AG08396 (cell line): ENCODE results near the gene BMP8B.

ENCODE experiments used
- DNase-seq: peaks from one replicate; pipeline ENCODE4 v3.0.0; 2012; ENCODE audit warnings: low spot score, mixed read lengths

BMP8B gene

DNA sequence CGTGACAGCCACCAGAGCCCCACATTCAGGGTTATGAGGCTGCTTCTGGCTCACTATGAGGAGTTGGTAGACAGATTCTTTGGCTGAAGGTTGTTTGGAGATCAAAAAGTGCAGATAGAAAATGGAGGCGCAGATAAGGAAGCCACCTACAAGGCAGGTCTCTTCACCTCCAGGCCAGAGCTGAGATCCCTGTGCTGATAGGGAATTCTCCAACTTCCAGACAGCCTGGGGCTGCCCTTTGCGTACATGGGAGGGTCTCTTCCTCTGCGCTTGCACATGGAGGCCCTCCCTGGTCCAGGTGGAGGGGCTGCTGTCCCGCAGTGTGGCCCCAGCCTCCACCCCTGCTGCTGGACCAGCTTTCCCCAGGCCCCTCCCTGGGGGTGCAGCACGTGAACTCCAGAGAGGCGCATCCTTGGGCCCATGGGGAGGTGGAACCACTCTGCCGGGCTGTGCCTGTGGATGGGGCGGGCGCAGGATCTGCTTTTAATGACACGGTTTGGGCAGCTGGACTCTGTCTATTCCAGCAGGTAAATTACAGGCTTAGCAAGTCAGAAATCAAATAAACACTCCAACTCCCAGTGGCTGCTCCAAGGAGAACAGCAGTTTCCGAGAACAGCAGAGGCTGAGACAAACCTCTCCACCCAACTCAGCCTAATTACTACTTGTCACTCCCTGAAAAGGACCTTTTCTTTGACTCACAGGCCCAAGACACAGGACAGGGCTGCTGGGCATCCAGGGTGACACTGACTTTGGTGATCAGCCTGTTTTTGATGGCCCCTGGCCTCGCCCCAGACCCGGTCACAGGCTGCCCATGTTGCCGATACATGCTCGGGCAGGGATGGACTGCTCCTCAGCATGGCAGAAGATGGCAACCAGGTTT lies 29.9 kb downstream of the BMP8B start:
- no peak for DNase-seq

DNA sequence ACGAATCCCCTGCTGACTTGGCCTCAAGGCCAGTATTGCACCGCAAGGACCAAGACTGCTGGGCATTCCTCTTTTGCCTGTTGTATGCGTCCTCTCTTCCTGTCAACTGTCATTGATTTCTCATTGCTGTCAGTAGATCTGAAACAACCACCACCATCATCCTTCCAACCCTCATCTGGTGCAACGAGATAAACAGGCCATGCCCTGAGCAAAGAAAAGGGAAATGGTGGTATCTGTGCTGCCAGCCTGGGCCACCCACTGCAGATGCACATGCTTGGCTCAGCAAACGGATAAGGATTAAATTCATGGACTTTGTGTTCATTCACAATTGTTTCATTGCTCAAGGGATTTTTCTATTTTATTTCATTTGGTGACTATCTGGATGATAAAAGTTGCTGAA lies 31.2 kb downstream of the BMP8B start:
- DNase-seq, result no peak

DNA sequence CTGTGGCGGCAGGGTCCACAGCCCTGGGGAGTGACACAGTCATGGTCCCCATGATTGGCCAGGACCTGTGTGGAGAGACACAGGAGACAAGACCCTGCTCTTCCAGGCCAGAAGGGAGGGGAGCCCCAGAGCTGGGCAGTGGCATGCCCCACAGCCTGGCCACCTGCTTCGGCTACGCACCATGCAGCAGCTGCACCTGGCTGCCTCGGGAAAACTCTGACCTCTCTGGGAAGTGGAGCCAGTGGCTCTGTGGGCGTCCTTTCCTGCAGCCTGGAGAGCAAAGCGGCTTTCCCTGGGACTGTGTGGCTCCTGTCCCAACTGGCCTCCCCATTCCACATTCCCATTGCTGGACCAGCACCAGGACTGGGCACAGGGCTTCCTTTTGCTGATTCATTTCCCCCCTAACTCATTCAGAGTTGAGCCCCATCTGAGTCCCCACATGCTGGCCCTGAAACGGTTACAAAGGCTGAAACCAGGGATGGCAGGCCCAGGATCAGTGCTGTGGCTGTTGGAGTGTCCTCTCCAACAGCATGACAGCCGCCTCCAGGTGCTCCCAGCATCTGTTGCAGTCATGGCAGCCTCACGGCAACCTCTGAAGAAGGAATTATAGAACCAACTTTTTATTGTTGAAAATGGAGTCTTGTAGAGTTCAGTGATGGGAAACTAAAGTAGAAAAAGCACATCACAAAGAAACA lies 32.6 kb downstream of the BMP8B start:
- no peak for DNase-seq

DNA sequence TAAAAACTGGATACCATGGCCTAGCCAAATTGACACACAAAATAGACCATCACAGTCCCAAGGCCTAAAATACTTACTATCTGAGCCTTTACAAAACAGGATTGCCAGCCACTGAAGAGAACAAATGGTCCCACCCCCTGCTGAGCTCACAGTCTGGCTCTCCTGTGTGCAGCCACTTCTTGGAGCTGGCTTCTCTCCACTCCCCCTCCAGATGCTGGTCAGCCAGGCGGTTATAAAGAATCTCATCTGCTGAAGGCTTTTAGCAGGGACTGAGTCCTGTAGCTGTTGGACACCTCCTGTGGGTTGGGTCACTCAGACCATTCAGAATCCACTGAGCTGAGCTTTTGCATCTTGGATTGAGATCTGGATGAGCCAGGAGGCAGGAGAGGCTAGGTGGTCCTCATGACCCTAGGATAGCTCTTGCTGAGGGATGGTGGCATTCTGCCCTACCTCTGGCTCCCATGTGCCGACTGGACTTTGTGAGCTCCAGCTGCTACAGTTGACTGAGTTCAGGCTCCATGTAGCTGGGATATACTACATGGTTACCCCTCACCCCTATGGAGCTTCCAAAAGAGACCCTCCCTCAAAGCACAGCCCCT lies 33.7 kb downstream of the BMP8B start:
- DNase-seq, result no peak

GRCh38 chr1:39754026-39754570 lies 34.6 kb downstream of the BMP8B start:
- DNase-seq, result no peak

DNA sequence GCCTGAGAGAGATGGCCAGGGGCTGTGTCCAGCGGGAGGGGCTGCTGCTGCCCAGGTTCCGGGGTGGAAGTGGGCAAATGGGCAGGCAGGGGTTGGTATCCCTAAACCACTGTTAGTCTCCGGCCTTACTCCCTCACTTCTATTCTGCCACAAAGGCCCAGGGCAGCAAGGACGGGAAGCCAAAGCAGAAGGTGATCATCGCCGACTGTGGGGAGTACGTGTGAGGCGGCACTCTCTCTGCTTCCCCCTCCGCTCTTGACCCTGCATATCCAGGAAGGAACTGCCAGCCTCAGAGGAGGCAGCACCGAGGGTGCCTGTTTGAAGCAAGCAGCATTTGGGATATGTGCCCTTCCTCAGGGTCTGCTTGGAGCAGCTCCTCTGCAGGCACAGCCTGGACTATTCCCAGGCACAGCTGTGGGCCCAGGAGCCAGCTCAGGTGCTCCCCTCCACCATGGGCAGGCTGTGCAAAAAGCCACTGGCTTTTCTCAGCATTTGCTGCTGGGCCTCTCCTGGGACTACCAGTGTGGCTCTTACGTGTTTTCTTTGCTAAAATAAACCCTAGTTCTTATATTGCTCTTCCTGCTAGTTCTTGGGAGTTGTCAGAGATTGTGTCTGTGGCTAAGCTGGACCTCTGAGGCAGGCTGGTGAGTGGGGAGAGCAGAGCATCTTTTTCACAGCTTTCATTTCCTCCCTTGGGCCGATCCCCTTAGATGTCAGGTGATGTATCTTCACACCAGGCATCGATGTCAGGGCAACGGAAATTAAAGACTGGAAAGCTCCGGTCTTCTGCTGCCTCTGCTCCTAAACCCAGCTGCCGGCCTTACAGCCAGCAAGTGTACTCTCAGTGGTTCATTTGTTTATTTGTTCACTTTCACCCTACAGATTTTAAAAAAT lies 35.3 kb downstream of the BMP8B start:
- DNase-seq, result no peak

DNA sequence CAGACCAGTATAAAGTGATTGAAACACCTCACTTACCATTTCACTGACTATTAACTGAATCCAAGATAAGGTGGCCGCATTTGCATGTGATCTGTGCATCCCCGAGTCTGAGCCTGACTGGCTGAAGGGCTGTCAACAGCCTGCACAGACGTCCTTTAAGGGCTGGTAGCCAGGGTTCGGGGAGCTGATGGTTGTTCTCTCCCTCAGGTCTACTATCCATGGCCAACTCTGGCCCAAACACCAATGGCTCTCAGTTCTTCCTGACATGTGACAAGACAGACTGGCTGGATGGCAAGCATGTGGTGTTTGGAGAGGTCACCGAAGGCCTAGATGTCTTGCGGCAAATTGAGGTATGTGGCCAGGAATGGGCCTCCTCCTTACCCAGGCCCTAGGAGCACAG lies 36.0 kb downstream of the BMP8B start:
- DNase-seq, result no peak

GRCh38 chr1:39751595-39751994 lies 37.1 kb downstream of the BMP8B start:
- no peak for DNase-seq

GRCh38 chr1:39745016-39745670 lies 43.5 kb downstream of the BMP8B start:
- no peak for DNase-seq

DNA sequence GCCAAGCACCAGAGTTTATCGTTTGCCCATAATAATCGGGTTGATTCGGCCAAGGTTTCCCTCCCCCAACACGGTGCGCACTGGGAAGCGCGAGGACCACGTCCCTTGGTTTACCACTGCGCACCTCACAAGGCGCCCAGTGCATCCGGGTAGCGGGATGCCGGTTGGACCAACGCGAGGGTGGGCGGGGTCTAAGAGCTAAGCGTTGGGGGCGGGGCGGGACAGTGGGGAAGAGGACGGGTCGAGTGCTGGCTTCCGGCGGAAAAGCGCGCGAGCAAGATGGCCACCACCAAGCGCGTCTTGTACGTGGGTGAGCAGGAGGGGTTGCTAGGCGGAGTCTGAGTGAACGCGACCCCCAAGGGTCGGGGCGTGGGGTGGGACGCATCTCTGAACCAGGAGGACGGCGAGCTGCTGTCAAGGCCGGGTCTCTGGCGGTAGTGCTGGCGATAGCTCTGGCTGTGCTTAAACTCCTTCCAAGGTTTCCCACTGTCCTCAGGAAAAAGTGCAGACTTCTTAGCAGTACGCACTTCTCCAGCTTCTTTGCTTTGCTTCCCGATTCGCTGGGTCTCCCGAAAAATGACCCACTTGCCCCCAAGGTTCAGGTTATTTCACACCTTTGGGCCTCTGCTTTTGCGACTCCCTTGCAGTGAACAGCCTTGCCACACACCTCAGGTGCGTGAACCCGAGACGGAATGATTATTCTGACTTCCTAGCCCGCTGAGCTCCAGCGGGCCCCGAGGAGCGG lies 49.9 kb downstream of the BMP8B start, which contains the start of gene PPIE:
PPIE (plus strand) TSS at position 261 of the 745 bp plus-strand sequence; CDS start at position 280, 19 bp downstream.
- DNase-seq, result peak; percentile 91

GRCh38 chr1:39737546-39738169 lies 51.0 kb downstream of the BMP8B start:
- no peak for DNase-seq

DNA sequence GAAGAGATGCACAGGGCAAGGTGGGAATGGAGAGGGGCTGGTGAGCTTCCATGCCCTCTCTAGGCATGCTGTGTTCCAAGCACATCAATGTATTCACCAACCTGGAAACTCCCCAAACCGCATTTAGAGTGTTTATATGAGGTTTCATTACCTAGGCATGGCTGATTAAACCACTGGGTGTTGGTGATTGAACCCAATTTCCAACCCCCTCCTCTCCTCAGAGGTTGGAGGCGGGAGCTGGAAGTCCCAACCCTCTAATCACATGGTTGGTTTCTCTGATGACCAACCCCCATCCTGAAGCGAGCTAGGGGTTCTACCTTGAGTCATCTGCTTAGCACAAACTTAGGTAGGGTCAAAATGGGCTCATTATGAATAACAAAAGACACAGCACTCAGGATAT lies 52.9 kb downstream of the BMP8B start:
- DNase-seq, result no peak

- no peak for DNase-seq
Observed at GRCh38 chr1:39733161-39733560, 55.5 kb downstream of the BMP8B start.

DNA sequence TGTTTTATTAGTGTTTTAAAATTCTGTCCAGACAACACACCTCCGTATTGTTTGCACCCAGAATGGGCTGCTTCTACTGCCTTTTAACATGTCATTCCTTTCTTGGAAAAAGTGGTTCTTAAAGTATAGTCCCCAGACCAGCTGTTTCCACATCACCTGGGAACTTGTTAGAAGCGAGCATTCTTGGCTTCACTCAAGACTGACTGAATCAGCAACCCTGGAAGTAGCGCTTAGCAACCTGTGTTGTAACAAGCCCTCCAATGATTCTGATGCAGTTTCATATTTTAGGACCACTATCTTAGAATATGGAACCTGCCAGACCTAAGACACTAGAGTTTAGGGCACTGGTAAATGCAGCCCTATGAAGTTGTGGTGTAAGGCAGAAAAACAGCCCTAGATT lies 55.9 kb downstream of the BMP8B start:
- DNase-seq, result no peak

- DNase-seq, result no peak
Observed at GRCh38 chr1:39729842-39730241, 58.8 kb downstream of the BMP8B start.

- DNase-seq, result no peak
Observed at GRCh38 chr1:39729030-39729429, 59.6 kb downstream of the BMP8B start.

- DNase-seq, result no peak
Observed at GRCh38 chr1:39727932-39728317, 60.7 kb downstream of the BMP8B start.

DNA sequence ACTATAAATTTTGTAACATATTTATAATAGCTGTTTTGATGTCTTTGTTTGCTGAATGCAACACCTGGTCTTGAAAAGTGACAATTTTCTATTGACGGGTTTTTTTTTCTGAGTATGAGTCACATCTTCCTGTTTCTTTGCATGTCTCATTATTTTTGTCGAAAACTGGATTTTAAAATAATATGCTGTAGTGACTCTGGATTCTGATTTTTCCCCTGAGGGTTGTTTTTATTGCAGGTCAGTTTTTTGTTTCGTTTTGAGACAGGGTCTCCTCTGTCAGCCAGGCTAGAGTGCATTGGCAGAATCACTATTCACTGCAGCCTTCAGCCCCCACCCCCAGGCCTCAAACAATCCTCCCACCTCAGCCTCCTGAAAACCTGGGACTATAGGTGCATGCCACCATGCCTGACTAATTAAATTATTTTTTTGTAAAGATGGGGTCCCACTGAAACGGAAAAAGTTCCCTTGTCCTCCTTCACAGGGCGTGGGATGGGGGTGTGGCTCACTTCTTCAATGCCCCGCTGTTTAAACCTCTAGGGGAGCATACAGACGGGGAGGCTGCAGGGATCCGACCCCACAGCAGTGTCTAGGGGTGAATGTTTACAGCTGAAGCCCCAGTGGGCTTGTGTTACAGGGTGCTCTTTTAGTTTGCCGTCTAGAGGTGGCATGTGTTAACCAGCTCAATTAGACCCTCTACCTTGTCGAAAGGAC lies 61.3 kb downstream of the BMP8B start:
- DNase-seq, result no peak

- DNase-seq, result no peak
Observed at GRCh38 chr1:39726600-39726999, 62.1 kb downstream of the BMP8B start.
